ENCODE data around the gene RAG1.
"Not testable (repeated sequence)": the region's sequence is repeated elsewhere in the genome, so short reads cannot be mapped to it uniquely, and the experiment has no call there.

RAG1 gene

DNA sequence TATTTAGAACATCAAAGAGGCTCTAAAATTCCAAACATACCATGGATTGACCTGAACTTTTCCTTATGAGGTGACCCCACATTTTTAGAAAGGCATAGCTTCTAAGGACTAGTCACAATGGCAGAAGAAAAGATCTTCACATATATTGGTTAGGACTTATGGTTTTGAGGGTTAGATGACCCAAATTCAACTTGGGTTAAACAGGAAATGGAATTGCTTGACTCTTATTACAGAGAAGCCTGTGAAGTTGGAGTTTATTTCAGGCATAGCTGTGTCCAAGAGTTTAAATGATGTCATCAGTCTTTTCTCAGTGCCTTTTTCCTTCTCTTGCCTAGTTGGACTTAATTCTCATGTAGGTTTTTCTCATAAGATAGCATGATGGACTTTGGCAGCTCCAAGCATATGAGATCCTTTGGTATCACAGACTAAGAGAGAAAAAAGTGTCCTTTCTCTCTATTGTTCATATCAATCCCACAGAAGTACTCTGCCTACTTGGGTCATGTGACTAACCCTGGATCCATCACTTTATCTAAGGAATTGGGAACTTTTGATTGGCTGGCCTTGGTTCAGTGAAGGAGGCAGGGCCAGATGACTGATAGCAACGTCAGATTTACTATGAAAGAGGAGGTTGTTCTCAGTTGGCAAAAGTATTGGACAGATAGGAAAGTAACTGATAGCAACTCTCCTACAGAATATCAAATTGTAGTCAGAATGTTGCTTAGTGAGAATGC, 17.3 kb upstream of the RAG1 start:
- Histone ChIP-seq H3K4me1 (no peaks in the 10 kb centered on the region), H3K4me3 (no peak overlapping the region), H3K9me3 (no peaks in the 10 kb centered on the region), H3K27me3 (no peaks in the 10 kb centered on the region), H3K36me3 (no peaks in the 10 kb centered on the region), H3K27ac (no peak overlapping the region)
- TF ChIP-seq CTCF (IDR thresholded peaks at IDR 0.05), result no peak
- intact Hi-C loops (cut with DNase I; ENCODE audit: low total_unique reads), result no loop called here
- DNase-seq, result no peak

DNA sequence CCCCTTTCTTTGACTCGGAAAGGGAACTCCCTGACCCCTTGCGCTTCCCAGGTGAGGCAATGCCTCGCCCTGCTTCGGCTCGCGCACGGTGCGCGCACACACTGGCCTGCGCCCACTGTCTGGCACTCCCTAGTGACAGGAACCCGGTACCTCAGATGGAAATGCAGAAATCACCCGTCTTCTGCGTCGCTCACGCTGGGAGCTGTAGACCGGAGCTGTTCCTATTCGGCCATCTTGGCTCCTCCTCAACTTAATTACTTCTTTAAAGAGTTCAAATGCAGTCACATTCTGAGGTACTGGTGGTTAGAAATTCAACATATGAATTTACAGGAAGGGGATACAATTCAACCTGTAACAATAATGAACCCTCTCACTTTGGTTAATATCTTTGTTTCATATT, 10.4 kb upstream of the RAG1 start:
- DNase-seq; H3K4me3 ChIP-seq; intact Hi-C loops (cut with DNase I; ENCODE audit: low total_unique reads); H3K36me3 ChIP-seq; H3K4me1 ChIP-seq; H3K9me3 ChIP-seq; H3K27ac ChIP-seq; H3K27me3 ChIP-seq: not testable (repeated sequence)

- TF ChIP-seq CTCF (IDR thresholded peaks at IDR 0.05), result no peak
- H3K27ac ChIP-seq, result no peak overlapping the region
- intact Hi-C loops (cut with DNase I; ENCODE audit: low total_unique reads), result no loop called here
- H3K27me3 ChIP-seq, result no peaks in the 10 kb centered on the region
- H3K4me1 ChIP-seq, result no peaks in the 10 kb centered on the region
- H3K36me3 ChIP-seq, result no peaks in the 10 kb centered on the region
- no peak for DNase-seq
- H3K9me3 ChIP-seq, result peaks cover 0 to 5% (median 0%) of the 10 kb centered on the region in 3 donors
- H3K4me3 ChIP-seq, result no peak overlapping the region
These were observed 9.8 kb upstream of the RAG1 start for GRCh38 chr11:36557991-36558390.

DNA sequence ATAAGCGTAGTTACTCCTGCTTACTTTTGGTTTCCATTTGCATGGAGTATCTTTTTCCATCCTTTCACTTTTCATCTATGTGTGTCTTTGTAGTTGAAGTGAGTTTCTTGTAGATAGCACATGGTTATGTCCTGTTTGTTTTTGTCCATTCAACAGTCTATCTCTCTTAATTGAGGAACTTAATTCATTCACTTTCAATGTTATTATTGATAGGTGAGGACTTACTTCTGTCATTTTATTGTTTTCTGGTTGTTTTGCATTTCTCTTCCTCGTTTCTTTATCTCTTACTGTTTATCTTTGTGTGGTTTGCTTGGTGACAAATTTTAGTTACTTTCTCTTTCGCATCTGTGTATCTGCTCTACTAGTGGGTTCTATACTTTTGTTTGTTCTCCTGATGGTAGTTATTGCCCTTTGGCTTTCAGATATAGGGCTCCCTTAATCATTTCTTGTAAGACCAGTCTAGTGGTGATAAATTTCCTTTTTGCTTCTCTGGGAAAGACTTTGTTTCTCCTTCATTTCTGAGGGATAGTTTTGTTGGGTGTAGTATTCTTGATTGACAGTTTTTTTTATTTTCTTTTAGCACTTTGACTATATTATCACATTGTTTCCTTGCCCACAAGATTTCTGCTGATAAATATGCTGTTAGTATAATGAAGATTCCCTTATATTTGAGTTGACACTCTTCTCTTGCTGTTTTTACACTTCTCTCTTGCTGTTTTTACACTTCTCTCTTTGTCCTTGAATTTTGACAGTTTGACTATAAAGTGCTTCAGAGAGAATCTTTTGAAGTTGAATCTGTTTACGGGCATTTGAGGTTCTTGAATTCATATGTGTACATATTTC, 9.0 kb upstream of the RAG1 start:
- no peak overlapping the region for H3K4me3 ChIP-seq
- no peaks in the 10 kb centered on the region for H3K27me3 ChIP-seq
- no peaks in the 10 kb centered on the region for H3K4me1 ChIP-seq
- peaks cover 0 to 5% (median 0%) of the 10 kb centered on the region in 3 donors for H3K9me3 ChIP-seq
- H3K36me3 ChIP-seq, result no peaks in the 10 kb centered on the region
- H3K27ac ChIP-seq, result no peak overlapping the region
- DNase-seq, result no peak
- intact Hi-C loops (cut with DNase I; ENCODE audit: low total_unique reads), result no loop called here
- no peak for TF ChIP-seq CTCF (IDR thresholded peaks at IDR 0.05)

GRCh38 chr11:36564376-36565030, 3.3 kb upstream of the RAG1 start:
- H3K27me3 ChIP-seq, result no peaks in the 10 kb centered on the region
- H3K9me3 ChIP-seq, result no peaks in the 10 kb centered on the region
- H3K27ac ChIP-seq, result no peak overlapping the region
- DNase-seq, result peak in 1 of 2 donors; percentile 43
- peak; percentile 64 to 77 for TF ChIP-seq CTCF (IDR thresholded peaks at IDR 0.05)
- peaks cover 0 to 7% (median 2%) of the 10 kb centered on the region in 4 donors for H3K4me1 ChIP-seq
- intact Hi-C loops (cut with DNase I; ENCODE audit: low total_unique reads), result loop anchor here (5.0 kb wide), 3 partner anchors 43 to 108 kb away; no protein-coding TSS in a partner anchor
- H3K36me3 ChIP-seq, result no peaks in the 10 kb centered on the region
- peak overlapping the region; percentile 25 to 46 for H3K4me3 ChIP-seq
